MM.1S (cell line): ENCODE results near the gene DTX1.

ENCODE experiments used
- CTCF ChIP-seq: fragments of 300-600 bp; sonication (generic); IDR thresholded peaks from 2 replicates; pipeline ENCODE4 v1.5.1; 2016; ENCODE audit warnings: antibody characterized with exemption, low read length, mixed read lengths
- EZH2 ChIP-seq: fragments of 300-600 bp; sonication (generic); optimal IDR thresholded peaks from 2 replicates; pipeline ENCODE3; 2017; ENCODE audit warnings: low read depth, mild to moderate bottlenecking, antibody characterized with exemption, low read length, mixed read lengths
- EZH2phosphoT487 ChIP-seq: fragments of 300-600 bp; sonication (generic); IDR thresholded peaks from 2 replicates; pipeline ENCODE4 v1.6.1; 2018; ENCODE audit warnings: antibody characterized with exemption, low read length

GRCh38 chr12:113115455-113116126 is 59.1 kb downstream of the DTX1 start:
- no peak for TF ChIP-seq CTCF
- TF ChIP-seq EZH2, result no peak
- no peak for TF ChIP-seq EZH2phosphoT487
